GM12874 (cell line): ENCODE data around the gene OPTC.

Source experiments
- TF ChIP-seq, protein P1 (sequence below): IDR thresholded peaks from 2 replicates; pipeline ENCODE4 v1.5.1; 2011; ENCODE audit warnings: low read depth, mild to moderate bottlenecking, control low read depth, low read length, moderate library complexity; ENCODE audit not compliant: insufficient read depth

OPTC gene

DNA sequence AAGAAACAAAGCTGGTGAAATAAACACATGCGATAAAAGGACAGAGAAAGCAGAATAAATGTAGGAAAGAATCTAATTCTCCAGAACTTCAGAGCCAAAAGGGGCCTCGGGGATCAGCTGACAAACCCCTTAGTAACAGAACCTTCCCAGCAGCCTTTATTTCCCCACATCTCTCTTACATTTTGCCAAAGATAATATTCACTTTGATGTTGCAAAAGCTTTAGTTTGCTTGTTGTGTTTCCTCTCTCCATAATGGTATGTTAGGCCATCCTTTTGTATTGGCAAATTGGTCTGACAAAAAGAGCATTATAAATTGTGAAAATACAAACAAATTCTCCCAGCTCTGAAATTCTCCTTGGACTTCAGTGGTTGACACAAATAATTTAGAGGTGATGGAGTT is 54.9 kb downstream of the OPTC start:
- TF ChIP-seq, protein P1, sequence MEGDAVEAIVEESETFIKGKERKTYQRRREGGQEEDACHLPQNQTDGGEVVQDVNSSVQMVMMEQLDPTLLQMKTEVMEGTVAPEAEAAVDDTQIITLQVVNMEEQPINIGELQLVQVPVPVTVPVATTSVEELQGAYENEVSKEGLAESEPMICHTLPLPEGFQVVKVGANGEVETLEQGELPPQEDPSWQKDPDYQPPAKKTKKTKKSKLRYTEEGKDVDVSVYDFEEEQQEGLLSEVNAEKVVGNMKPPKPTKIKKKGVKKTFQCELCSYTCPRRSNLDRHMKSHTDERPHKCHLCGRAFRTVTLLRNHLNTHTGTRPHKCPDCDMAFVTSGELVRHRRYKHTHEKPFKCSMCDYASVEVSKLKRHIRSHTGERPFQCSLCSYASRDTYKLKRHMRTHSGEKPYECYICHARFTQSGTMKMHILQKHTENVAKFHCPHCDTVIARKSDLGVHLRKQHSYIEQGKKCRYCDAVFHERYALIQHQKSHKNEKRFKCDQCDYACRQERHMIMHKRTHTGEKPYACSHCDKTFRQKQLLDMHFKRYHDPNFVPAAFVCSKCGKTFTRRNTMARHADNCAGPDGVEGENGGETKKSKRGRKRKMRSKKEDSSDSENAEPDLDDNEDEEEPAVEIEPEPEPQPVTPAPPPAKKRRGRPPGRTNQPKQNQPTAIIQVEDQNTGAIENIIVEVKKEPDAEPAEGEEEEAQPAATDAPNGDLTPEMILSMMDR: no peak

DNA sequence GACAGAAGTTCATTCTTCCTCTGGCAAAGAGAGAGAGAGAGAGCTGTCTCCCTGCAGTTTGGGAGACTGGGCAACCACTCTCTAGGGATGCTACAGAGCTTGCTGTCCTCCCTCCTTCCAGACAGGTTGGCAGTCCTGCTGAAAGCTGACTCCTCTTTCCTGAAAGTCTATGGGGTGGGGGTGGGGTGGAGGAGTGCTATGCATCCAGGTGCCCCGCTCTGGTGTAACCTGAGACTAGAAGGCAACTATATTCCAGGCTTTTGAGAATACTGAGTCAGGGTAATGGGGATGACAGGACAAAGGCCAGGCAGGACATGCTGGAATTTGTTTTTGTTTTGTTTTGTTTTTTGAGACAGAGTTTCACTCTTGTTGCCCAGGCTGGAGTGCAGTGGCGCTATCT is 55.4 kb downstream of the OPTC start:
- TF ChIP-seq, protein P1: no peak

DNA sequence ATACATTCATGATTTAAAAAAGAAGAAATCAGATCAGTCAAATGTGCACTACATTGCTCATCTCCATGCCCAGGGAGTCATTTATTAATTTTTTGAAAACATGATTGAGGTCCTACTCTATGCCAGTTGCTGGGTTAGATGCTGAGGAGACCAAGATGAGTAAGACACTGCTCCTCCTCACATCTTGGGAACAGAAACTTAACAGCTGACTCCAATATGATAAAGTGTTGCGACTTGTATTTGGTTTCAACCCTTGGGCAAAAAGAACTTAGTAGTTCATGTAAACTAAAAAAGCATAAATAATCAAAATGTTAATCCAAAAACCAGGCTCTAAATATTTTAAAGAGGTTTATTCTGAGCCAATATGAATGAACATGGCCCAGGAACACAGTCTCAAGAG is 56.9 kb downstream of the OPTC start:
- TF ChIP-seq, protein P1: no peak

DNA sequence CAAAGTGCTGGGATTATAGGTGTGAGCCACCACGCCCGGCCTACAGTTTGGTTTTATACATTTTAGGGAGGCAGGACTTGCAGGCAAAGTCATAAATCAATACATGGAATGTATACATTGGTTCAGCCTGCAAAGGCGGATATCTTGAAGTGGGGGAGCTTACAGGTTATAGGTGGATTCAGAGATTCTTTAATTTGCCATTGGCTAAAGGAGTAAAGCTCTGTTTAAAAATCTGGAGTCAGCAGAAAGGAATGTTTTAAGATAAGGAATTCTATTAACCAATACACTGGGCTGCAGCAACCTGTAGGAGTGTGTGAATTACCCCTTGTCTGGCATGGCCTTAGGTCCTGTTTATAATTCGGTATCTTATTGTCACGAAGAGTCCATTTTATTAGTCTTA is 57.6 kb downstream of the OPTC start:
- TF ChIP-seq, protein P1: no peak

DNA sequence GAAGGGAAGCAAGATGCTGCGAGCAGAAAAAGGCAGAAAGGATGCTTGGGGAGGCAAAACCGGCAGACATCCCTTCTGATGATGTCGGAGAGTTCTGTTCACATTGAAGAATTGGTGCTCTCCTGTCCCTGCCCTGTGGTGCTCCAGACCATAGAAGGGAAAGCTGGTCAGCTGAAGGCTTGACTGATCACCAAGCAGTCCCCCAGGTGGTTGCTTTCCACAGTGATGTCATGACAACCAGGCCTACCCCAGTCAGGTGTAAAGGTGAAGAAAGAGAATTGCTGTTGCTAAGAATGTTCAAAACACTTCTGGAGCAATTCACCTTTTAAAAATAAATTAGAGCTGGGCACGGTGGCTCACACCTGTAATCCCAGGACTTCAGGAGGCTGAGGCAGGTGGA is 59.5 kb downstream of the OPTC start:
- TF ChIP-seq, protein P1: no peak

DNA sequence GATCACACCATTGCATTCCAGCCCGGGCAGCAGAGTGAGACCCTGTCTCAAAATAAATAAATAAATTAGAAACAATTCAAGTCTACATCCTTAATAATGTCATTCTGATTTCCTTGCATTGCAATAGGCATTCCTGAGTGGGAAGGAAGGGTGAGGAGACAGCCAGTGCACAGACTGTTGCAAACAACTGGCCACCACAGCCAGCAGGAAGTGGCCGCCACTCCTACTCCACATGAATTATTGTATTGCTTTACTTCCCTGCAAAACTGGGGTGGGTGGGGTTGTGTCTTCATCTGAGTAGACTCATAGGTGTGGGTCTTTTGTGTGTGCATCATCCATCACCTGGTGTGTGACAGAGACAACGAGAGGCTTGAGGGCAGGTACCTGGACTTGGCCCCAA is 60.1 kb downstream of the OPTC start:
- TF ChIP-seq, protein P1: no peak

DNA sequence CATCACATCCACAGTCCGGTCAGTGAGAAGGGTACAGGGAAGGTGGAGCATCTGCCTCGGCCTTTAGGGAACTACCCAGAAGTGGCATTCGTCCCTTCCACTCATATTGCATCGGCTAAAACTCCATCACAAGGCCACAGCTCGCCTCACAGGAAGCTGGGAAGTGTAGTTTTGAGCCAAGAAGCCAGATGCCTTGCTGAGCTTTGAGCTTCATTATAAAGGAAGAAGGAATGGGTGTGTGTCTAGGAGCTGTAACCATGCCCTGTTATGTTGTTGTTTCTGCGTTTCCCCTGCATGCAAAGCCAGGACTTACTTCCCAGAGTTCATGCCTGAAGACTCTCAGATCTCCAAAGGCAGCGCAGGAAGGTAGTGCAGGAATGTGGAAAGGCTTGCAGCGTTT is 61.1 kb downstream of the OPTC start:
- TF ChIP-seq, protein P1: no peak
